ENCODE data around the gene C1GALT1.

GRCh38 chr7:7202375-7202720, 20.0 kb downstream of the C1GALT1 start:
- TF ChIP-seq, protein P1, sequence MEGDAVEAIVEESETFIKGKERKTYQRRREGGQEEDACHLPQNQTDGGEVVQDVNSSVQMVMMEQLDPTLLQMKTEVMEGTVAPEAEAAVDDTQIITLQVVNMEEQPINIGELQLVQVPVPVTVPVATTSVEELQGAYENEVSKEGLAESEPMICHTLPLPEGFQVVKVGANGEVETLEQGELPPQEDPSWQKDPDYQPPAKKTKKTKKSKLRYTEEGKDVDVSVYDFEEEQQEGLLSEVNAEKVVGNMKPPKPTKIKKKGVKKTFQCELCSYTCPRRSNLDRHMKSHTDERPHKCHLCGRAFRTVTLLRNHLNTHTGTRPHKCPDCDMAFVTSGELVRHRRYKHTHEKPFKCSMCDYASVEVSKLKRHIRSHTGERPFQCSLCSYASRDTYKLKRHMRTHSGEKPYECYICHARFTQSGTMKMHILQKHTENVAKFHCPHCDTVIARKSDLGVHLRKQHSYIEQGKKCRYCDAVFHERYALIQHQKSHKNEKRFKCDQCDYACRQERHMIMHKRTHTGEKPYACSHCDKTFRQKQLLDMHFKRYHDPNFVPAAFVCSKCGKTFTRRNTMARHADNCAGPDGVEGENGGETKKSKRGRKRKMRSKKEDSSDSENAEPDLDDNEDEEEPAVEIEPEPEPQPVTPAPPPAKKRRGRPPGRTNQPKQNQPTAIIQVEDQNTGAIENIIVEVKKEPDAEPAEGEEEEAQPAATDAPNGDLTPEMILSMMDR (IDR thresholded peaks at IDR 0.05): no peak
- no peak for TF ChIP-seq POLR2A (IDR thresholded peaks at IDR 0.05)

All from tibial nerve (tissue), 3 donors.